A549 (cell line): Measurements from ENCODE around the gene SNRPA1. TPM values are rescaled to one million over a fixed set of nuclear protein-coding genes. Genes with fewer than 3 reads are reported as not detected.

Source experiments
- ATAC-seq, 2 experiments: fragments of 200-7000 bp in 1 of 2; fragments of >200 bp in 1 of 2; cut with Nextera tagmentation in 1 of 2; cut with Tn5 transposase in 1 of 2; 3 replicates each; pipeline versions ENCODE4 v1.8.0 to v1.9.1; 2018 to 2020; ENCODE audit warnings: mild to moderate bottlenecking in 1 of 2, moderate library complexity in 1 of 2
- CTCF ChIA-PET: fragments of 300-600 bp; sonication (Branson Sonifier 250); formaldehyde crosslinking; extraction: SDS; loops from one replicate; lab custom pipeline; 2021; ENCODE audit warnings: antibody characterized with exemption, inconsistent platforms; lab: Yijun Ruan, JAX
- POLR2A ChIA-PET: fragments of 350-600 bp; formaldehyde crosslinking; extraction: SDS; loops from one replicate; lab custom pipeline; 2021; ENCODE audit warnings: antibody characterized with exemption, inconsistent platforms; lab: Yijun Ruan, JAX
- DNase-seq, 2 experiments: peaks; one replicate each; pipeline versions ENCODE4 v3.0.0 to v3.0.0-alpha.2; 2011 to 2016; ENCODE audit warnings: low read depth in 1 of 2, low spot score in 1 of 2
- FAIRE-seq: peaks from 2 replicates; lab custom pipeline; 2011; peaks lifted over from hg19 to GRCh38; lab: Jason Lieb, UNC
- H3K27ac ChIP-seq, 2 experiments: fragments of >200 bp; sonication (Bioruptor Twin); formaldehyde crosslinking; 3 replicates each; pipeline ENCODE4 v1.5.1; 2016 to 2017
- H3K4me1 ChIP-seq: fragments of >200 bp; sonication (Bioruptor Twin); formaldehyde crosslinking; 3 replicates; pipeline ENCODE4 v1.6.1; 2016
- H3K4me2 ChIP-seq: fragments of >200 bp; sonication (Bioruptor Twin); formaldehyde crosslinking; 3 replicates; pipeline ENCODE4 v1.6.1; 2016
- H3K4me3 ChIP-seq: fragments of >200 bp; sonication (Bioruptor Twin); formaldehyde crosslinking; 3 replicates; pipeline ENCODE4 v1.5.1; 2016
- H3K9me3 ChIP-seq: fragments of >200 bp; sonication (Bioruptor Twin); formaldehyde crosslinking; 3 replicates; pipeline ENCODE4 v1.6.1; 2016
- BHLHE40 ChIP-seq: IDR thresholded peaks from 2 replicates; pipeline ENCODE4 v1.6.1; 2012; ENCODE audit warnings: low read depth, low read length, inconsistent platforms
- CBX8 ChIP-seq: fragments of 200-600 bp; sonication (generic); IDR thresholded peaks from 2 replicates; pipeline ENCODE4 v1.6.1; 2016
- CHD2 ChIP-seq: fragments of 150-350 bp; IDR thresholded peaks from 2 replicates; pipeline ENCODE4 v1.6.1; 2014; ENCODE audit warnings: low read length; ENCODE audit not compliant: partially characterized antibody
- E2F6 ChIP-seq: IDR thresholded peaks from 2 replicates; pipeline ENCODE4 v1.6.1; 2012; ENCODE audit warnings: low read depth, borderline replicate concordance
- EHF ChIP-seq: fragments of 250-450 bp; sonication (Bioruptor Pico); IDR thresholded peaks from 2 replicates; pipeline ENCODE4 v1.5.0; 2020; ENCODE audit warnings: mild to moderate bottlenecking
- EHMT2 ChIP-seq: fragments of 200-600 bp; sonication (generic); IDR thresholded peaks from 2 replicates; pipeline ENCODE4 v1.6.1; 2016; ENCODE audit warnings: antibody characterized with exemption, low read depth, mild to moderate bottlenecking, moderate library complexity
- ELK1 ChIP-seq: fragments of 150-350 bp; IDR thresholded peaks from 2 replicates; pipeline ENCODE4 v1.6.1; 2014; ENCODE audit warnings: low read depth, mild to moderate bottlenecking, low read length
- FOSB ChIP-seq: fragments of 250-450 bp; sonication (Bioruptor Pico); IDR thresholded peaks from 2 replicates; pipeline ENCODE4 v1.5.0; 2020; ENCODE audit warnings: mild to moderate bottlenecking, moderate library complexity
- GATA3 ChIP-seq: IDR thresholded peaks from 2 replicates; pipeline ENCODE4 v1.6.1; 2012; ENCODE audit warnings: borderline replicate concordance
- HDAC2 ChIP-seq: fragments of 200-600 bp; sonication (generic); IDR thresholded peaks from 2 replicates; pipeline ENCODE4 v1.6.1; 2016
- HEYL ChIP-seq: fragments of 250-450 bp; sonication (Bioruptor Pico); IDR thresholded peaks from 2 replicates; pipeline ENCODE4 v1.8.0; 2021; ENCODE audit warnings: mild to moderate bottlenecking, moderate library complexity
- HOXB5 ChIP-seq: fragments of 250-450 bp; sonication (Bioruptor Pico); IDR thresholded peaks from 2 replicates; pipeline ENCODE4 v1.5.0; 2020; ENCODE audit warnings: mild to moderate bottlenecking, moderate library complexity
- JUNB ChIP-seq: fragments of >200 bp; sonication (Bioruptor Twin); formaldehyde crosslinking; IDR thresholded peaks from 2 replicates; pipeline ENCODE4 v1.6.1; 2016
- KDM5A ChIP-seq: fragments of 200-600 bp; sonication (generic); IDR thresholded peaks from 2 replicates; pipeline ENCODE4 v1.6.1; 2016; ENCODE audit warnings: antibody characterized with exemption, mild to moderate bottlenecking
- MAFK ChIP-seq: fragments of 450-650 bp; IDR thresholded peaks from 2 replicates; pipeline ENCODE4 v1.6.1; 2014; ENCODE audit not compliant: partially characterized antibody
- MAX ChIP-seq: IDR thresholded peaks from 2 replicates; pipeline ENCODE4 v1.6.1; 2012
- NFE2L2 ChIP-seq: fragments of 150-350 bp; conservative IDR thresholded peaks from 2 replicates; pipeline ENCODE4 v1.6.1; 2014; ENCODE audit warnings: low read length
- PHF8 ChIP-seq: fragments of 200-600 bp; sonication (generic); IDR thresholded peaks from 2 replicates; pipeline ENCODE4 v1.6.1; 2016; ENCODE audit warnings: low read depth, mild to moderate bottlenecking, antibody characterized with exemption, moderate library complexity, borderline replicate concordance
- RAD21 ChIP-seq, 2 experiments: fragments of >200 bp in 1 of 2; sonication (Bioruptor Twin) in 1 of 2; formaldehyde crosslinking in 1 of 2; IDR thresholded peaks in 1 of 2; conservative IDR thresholded peaks in 1 of 2; 2 replicates in 1 of 2; 3 replicates in 1 of 2; pipeline ENCODE4 v1.6.1; 2012 to 2018; ENCODE audit warnings: inconsistent platforms in 1 of 2
- REST ChIP-seq: fragments of 200-600 bp; sonication (generic); IDR thresholded peaks from 2 replicates; pipeline ENCODE4 v1.6.1; 2016; ENCODE audit warnings: antibody characterized with exemption, mild to moderate bottlenecking, moderate library complexity
- RFX5 ChIP-seq: fragments of 450-650 bp; IDR thresholded peaks from 2 replicates; pipeline ENCODE4 v1.7.1; 2014; ENCODE audit warnings: antibody characterized with exemption, mild to moderate bottlenecking, moderate library complexity
- SMC3 ChIP-seq: fragments of >200 bp; sonication (Bioruptor Twin); formaldehyde crosslinking; IDR thresholded peaks from 3 replicates; pipeline ENCODE4 v1.6.1; 2018; ENCODE audit warnings: inconsistent platforms
- TFCP2L1 ChIP-seq: fragments of 250-450 bp; sonication (Bioruptor Pico); IDR thresholded peaks from 2 replicates; pipeline ENCODE4 v1.5.0; 2021; ENCODE audit warnings: mild to moderate bottlenecking
- TP53 ChIP-seq: fragments of 250-450 bp; sonication (Bioruptor Pico); IDR thresholded peaks from 2 replicates; pipeline ENCODE4 v1.5.0; 2021; ENCODE audit warnings: mild to moderate bottlenecking, moderate library complexity
- ZC3H11A ChIP-seq: fragments of 450-650 bp; IDR thresholded peaks from 2 replicates; pipeline ENCODE4 v1.6.1; 2014; ENCODE audit warnings: antibody characterized with exemption, mild to moderate bottlenecking
- ZNF302 ChIP-seq: fragments of 250-450 bp; sonication (Bioruptor Pico); IDR thresholded peaks from 2 replicates; pipeline ENCODE4 v1.9.0; 2021; ENCODE audit warnings: inconsistent platforms, mild to moderate bottlenecking, moderate library complexity
- WGBS: methylation state at CpG from one replicate; pipeline ENCODE4 v1.1.6; 2017; ENCODE audit errors: missing lambda C conversion rate; 5-methylcytosine and 5-hydroxymethylcytosine counted together
- polyA plus RNA-seq, 4 experiments: library from polyadenylated mRNA; depleted of rRNA in 3 of 4; stranded (reverse); fragments of >200 nt; fragmentation: RNase III in 1 of 4; extraction: RNeasy Plus Mini Kit Qiagen cat#74134 plus additional on column Dnase treatment in 1 of 4; gene quantifications; 2 replicates in 3 of 4; 3 replicates in 1 of 4; pipeline ENCODE4 v1.2.3, GENCODE V29; 2011 to 2017
- TF ChIP-seq, protein P1 (sequence below): fragments of >200 bp; sonication (Bioruptor Twin); formaldehyde crosslinking; IDR thresholded peaks from 2 replicates; pipeline ENCODE4 v1.6.1; 2016

The SNRPA1 gene
- polyA plus RNA-seq, 2 of the 4 experiments (the other 2 are of a cell fraction): 140 to 177 TPM

DNA sequence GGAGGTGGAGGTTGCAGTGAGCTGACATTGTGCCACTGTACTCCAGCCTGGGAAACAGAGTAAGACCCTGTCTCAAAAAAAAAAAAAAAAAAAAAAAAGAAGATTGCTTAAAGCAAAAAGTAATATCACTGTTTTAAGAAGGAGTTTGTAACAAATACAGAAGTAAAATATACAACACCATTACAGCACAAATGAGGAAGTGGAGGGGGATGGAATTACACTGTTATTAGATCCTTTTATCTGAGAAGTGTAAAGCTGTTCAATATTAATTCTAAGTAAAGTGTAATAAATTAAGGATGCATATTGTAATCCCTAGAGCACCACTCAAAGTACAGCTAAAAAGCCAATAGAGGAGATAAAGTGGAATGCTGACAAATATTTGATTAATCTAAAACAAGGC is 47.0 kb upstream of the SNRPA1 start:
- TF ChIP-seq RFX5 (no peak), GATA3 (no peak), HDAC2 (no peak), NFE2L2 (no peak), CHD2 (no peak), MAX (no peak)
- TF ChIP-seq, all 56 proteins: peak for 0
- ChIA-PET POLR2A (no interaction called here), CTCF (interaction anchor here (0.9 to 1.3 kb wide), 2 partner anchors 17 to 24 kb away, joined by 3 read pairs; no protein-coding TSS in a partner anchor)
- H3K4me3 ChIP-seq: no peak overlapping the region
- no peaks in the 10 kb centered on the region for H3K9me3 ChIP-seq
- DNase-seq (no peak), ATAC-seq (no peak), FAIRE-seq (peak; percentile 67)
- H3K27ac ChIP-seq: no peak overlapping the region
- H3K4me2 ChIP-seq: no peak overlapping the region
- H3K4me1 ChIP-seq: no peaks in the 10 kb centered on the region

DNA sequence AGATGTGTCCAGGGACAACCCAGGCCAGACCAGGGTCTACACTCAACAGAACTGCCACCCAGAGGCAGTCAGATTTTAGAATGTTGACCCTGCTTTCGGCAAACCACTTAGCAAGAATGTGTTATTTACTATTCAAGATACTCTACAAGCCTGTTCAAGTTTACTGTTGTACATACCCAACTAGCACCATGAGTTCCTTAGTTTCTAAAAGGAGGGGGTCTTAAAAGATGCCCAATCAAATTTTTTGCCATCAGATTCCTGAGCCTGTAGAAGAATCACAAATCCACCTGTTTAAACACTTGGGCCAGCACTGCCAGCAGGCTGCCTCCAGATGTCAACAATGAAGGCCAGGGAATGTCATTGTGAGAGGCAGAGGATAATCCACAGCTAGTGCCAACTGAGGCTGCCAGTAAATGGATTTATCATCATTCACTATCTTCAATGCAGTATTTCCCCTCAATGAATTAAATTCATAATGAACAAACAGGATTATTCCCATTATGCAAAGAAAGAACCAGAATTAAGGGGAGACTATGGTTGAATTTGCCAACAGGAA is 43.5 kb upstream of the SNRPA1 start:
- DNase-seq: no peak
- FAIRE-seq: no peak
- no peak for TF ChIP-seq SMC3
- TF ChIP-seq BHLHE40: no peak
- no peak for TF ChIP-seq FOSB (CRISPR knock-in tag)
- no peak for TF ChIP-seq RAD21 (conservative IDR thresholded peaks at IDR 0.05 in 1 of 2, IDR thresholded peaks at IDR 0.05 in 1 of 2)
- TF ChIP-seq KDM5A: no peak
- no peak for TF ChIP-seq ZNF302 (CRISPR knock-in tag)
- TF ChIP-seq E2F6: no peak
- no peak for TF ChIP-seq EHMT2
- no peak for TF ChIP-seq TFCP2L1
- no peak for TF ChIP-seq EHF (CRISPR knock-in tag)
- no peak for TF ChIP-seq PHF8
- TF ChIP-seq NFE2L2: no peak
- TF ChIP-seq, protein P1, sequence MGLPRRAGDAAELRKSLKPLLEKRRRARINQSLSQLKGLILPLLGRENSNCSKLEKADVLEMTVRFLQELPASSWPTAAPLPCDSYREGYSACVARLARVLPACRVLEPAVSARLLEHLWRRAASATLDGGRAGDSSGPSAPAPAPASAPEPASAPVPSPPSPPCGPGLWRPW: no peak
- no peak for TF ChIP-seq GATA3
- TF ChIP-seq CBX8: no peak
- TF ChIP-seq ZC3H11A: no peak
- no peak for TF ChIP-seq REST
- no peak for ATAC-seq
- Histone ChIP-seq H3K4me3 (no peak overlapping the region), H3K9me3 (peaks cover 14% of the 10 kb centered on the region; the same call in 2 of the 3 replicates), H3K4me1 (no peaks in the 10 kb centered on the region), H3K27ac (no peak overlapping the region), H3K4me2 (no peak overlapping the region)
- ChIA-PET POLR2A (no interaction called here), CTCF (interaction anchor here (1.0 kb wide), 1 partner anchor 22 kb away, joined by 4 read pairs; no protein-coding TSS in a partner anchor)
- 63% methylated on average over 1 of the region's 1 CpG for WGBS

DNA sequence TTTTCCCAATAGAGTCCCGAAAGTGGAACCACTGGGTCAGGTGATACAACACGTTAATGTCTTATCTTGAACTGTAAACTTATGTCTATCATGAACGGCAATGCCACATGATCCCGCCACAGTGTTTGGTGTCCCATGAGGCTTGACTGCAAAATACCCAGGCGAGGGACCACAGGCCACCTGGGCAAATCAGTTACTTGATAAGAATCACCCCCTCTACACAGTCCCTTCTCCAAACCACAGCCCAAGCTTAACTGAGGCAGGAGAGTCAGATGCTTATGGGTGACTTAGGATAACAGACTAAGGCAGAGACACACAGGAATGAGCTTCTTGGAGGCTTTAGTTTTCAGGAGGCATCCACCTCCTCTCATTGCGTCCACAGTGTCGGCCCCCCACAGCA is 42.9 kb upstream of the SNRPA1 start:
- Histone ChIP-seq H3K4me1 (no peaks in the 10 kb centered on the region), H3K9me3 (peaks cover 14% of the 10 kb centered on the region; the same call in 2 of the 3 replicates), H3K4me2 (no peak overlapping the region), H3K27ac (no peak overlapping the region), H3K4me3 (no peak overlapping the region)
- 71% methylated on average over 7 of the region's 7 CpGs for WGBS
- POLR2A ChIA-PET: no interaction called here
- FAIRE-seq: no peak
- TF ChIP-seq HOXB5 (CRISPR knock-in tag): no peak
- no peak for TF ChIP-seq TP53
- TF ChIP-seq MAFK: no peak
- no peak for TF ChIP-seq HEYL (CRISPR knock-in tag)
- no peak for TF ChIP-seq RAD21 (conservative IDR thresholded peaks at IDR 0.05 in 1 of 2, IDR thresholded peaks at IDR 0.05 in 1 of 2)
- TF ChIP-seq ELK1: no peak
- TF ChIP-seq CHD2: no peak
- no peak for TF ChIP-seq JUNB
- CTCF ChIA-PET: interaction anchor here (1.1 kb wide), 1 partner anchor 303 kb away, joined by 3 read pairs; no protein-coding TSS in a partner anchor
- no peak for ATAC-seq
- DNase-seq: no peak
